HG02970 (cell line): ENCODE results near the gene UBD.

Experiments used
- ATAC-seq: cut with Tn5 transposase; IDR thresholded peaks from one replicate; pipeline ENCODE4 v1.9.1; 2021; ENCODE audit warnings: mild to moderate bottlenecking, moderate library complexity, moderate number of reproducible peaks; ENCODE audit not compliant: unreplicated experiment, low FRiP score

The UBD gene

DNA sequence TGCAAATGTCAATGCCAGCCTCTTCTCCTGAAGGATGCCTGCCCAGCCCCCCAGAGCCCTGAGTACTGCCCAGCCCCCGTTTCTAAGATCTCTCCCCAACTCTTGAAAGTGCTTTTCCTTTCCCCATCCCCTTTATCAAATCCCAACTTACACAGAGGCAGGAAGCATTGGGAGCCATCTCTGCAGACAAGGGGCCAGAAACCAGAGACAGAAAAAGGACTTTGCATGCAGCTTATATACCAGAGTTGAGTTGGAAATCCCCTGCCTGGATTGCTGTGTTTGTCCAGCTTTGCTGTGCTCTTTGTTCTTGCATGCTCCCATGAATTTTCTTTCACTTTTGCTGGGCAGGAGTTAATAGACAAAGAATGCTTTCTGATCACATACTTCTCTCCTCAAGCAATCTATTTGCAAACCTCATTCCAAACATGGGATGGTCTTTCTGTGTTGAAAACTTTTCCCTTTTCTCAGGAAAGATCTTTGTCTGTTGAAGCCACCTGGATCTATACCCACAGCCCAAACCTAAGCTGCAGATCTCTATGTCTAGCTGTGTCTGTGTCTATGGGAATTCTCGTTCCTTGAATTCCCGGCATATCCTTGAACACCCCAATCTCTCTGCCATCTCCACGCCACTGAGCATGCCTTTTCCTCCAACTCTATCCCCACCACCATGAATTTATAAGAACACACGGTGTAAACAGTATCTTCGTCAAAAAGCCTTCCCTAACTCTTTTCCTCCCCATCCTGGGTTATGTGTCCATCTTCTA, at the start of gene UBD:
Gene UBD (minus strand): TSS at position 209 of the 764 bp plus-strand sequence. CDS start 31 bp downstream, at position 178.
- ATAC-seq, result no peak

DNA sequence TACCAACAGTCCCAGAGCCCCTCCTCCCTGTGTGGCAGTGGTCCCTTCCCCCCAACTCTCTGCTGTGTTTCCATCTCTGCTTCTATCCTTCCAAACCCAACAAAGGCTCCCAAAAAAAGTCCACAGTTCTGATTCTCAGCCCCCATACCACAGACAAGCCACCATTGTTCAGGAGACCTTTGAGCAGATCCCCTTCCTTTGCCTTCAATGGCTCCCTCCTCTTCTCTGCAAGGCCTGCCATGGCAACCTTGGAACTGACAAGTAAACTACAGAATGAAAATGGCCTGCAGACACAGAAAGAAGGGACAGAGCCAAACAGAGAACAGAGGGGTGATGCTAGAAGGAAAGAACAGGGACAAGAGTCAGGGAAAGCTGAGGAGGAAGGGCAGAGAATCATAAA, 48.6 kb upstream of the UBD start:
- no peak for ATAC-seq

DNA sequence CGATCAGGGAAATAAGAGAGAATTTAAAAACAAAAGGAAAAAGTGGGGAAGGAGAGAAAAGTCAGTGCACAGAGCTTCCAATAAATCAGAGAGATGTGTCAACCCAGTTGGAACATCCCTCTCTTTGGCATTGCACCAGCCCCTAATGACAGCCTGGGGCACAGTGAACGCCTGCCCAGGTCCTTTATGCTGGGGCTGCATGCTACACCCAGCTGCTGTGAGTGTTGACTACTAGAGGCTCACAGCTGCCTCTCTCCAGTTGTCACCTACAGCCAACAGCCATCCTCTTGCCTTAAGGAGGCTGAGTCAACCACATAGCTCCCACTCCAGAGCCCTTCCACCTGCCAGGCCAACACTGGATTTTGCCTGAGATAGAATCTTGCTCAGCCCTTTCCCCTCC, 44.4 kb upstream of the UBD start:
- ATAC-seq, result no peak

DNA sequence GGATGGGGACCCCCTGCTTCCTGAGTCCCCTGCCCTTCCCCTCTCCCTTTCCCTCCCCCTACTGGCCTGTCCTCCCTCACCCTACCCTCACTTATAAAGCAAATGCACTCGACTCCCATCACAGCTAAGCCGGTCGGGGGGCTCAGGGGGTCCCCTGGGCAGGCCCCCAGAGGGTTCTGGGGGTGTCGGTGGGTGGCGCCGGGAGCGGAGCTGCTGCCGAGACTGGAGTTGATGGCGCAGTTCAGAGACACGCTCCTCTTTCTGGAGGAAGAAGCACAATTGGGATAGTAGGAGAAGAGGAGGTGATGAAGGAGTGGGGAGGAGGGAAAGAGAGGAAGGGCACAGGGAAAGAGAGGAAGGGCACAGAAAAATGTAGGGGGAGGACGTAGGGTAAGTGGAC, 43.9 kb upstream of the UBD start:
- ATAC-seq, result no peak

DNA sequence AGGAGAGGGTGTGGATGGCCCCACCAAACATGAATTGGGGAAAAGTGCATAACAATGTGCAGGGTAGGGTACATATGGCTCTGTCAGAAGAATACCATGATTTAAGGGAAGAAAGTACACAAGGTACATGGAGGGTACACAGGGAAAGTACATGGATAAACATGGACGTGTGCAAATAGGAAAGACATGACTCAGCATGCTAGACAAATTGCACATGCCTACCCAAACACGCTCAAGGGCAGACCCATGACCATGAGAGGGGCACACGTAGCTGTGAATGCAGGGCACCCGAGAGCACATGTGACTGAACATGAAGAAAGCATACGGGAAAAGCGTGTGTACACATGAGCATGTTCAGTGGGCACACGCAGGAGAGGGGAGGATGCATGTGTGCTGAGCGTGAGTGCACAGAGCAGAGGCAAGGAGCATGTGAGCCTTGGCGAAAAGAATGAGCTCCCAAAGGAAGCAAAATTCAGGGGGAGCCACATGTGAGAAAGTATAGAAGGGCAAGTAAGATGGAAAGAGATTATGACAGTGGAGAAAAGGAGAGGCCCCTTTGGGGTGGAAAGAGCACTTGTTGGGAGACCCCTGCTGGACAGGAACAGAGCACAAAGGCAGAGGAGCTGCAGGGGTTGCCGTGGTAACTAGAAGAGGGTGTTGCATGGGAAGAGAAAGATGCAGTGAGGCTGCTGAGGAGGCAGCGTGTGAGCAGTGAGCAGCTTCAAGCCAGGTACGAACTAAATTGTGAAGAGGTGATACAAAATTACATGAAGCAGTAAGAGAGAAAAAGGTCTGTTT, 43.2 kb upstream of the UBD start:
- no peak for ATAC-seq

GRCh38 chr6:29598172-29598747, 38.7 kb upstream of the UBD start:
- no peak for ATAC-seq

DNA sequence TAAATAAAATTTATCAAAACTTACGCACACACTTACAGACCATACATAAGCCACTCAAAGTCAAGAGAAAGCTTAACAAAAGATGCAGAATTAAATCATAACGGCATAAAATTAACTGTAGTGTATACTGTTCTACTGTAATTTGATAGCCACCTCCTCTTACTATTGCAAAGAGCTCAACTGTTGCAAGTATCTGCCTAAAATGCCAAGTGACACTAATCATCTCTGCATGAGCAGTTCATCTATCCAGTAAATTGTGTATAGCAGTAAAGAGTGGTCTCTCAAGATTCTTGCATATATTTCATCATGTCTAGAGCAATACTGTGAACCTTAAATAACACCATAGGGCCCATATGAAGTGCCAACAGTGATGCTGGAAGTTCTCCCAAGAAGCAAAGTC, 37.7 kb upstream of the UBD start:
- no peak for ATAC-seq

DNA sequence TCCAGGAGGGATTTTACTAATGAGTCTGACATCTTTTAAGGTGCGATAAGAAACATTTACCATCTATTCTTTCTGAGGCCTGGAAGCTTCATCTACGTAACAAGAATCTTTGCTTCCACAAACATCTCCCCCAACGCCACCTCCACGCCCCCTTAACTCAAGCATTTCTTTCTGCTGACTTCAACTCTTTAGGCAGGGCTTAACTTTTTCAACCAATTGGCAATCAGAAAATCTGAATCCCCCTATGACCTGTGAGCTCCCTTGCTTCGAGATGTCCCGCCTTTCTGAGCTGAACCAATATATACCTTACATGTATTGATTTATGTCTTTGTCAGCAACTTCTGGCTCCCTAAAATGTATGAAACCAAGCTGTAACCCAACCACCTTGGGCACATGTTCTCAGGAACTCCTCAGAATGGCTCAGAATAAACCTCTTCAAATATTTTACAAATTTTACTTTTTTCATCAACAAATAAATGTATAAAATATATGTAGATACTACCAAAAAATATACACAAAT, 36.9 kb upstream of the UBD start:
- no peak for ATAC-seq

DNA sequence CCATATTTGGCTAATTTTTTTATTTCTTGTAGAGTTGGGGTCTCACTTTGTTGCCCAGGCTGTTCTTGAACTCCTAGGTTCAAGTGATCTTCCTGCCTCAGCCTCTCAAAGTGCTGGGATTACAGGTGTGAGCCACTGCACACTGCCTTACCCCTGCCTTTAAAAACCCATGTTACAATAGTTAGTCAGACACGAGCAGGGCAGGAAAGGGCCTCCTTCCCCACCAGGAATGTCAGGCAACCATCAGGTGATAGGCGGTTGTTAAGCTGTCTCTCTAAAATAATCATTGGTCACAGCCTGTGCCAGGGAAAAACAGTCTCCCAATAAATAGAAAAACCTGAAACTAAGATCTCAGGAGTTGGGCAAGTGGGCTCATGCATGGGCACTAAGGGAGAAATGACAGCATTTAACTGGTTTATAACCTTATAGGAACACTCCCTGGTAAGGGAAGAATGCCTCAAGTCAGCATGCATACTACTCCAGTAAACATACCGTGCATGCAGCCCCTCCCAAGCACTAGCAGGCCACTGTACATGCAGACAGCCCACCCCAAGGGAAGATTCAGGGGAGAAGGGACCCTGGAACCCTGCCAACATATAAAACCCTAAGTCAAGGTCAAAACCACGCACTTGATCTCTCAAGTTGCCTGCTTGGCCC, 33.8 kb upstream of the UBD start:
- no peak for ATAC-seq

DNA sequence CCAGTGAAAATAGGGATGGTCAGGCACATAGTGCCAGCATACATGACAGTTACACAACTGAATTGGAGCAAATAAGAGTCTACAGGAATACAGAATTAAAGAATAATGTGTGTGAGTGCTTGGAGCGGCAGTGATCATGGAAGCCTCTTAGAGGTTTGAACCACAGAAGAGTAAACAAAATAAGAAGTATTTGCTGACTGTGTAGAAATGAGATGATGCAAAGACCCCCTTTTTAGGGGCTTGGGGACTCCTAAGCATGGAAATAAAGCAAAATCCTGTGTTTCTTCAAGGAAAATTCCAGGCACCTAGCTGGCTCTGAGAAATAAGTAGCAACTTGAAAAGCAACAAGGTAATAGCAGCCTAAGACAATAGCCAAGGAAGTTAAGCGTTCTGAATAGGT, 32.1 kb upstream of the UBD start:
- ATAC-seq, result no peak

DNA sequence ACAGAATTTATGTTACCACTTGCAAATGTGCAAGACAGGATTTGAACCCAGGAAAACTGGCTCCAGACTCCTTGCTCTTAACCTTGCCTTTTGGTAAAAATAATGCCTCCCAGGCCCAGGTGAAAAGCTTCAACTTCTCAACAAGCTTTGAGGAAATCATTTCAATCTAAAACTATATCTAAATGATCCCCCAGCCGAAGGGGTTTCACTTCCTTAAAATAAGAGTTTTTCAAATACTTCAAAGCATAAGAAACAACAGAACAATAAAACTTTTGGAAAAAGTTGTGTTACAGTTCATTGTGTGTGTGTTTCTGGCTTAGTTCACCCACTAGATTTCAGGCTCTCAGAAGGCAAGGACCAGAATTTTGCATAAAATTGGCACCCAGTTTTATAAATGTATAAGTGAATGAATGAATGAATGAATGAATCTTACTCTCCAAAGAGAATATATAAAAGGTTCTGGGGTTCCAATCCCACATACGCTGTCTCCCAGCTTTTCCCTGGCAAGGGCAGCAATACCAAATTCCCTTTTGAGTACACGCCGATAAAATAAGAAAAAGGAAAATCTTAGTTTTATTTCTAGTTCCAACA, 30.8 kb upstream of the UBD start:
- ATAC-seq, result no peak

DNA sequence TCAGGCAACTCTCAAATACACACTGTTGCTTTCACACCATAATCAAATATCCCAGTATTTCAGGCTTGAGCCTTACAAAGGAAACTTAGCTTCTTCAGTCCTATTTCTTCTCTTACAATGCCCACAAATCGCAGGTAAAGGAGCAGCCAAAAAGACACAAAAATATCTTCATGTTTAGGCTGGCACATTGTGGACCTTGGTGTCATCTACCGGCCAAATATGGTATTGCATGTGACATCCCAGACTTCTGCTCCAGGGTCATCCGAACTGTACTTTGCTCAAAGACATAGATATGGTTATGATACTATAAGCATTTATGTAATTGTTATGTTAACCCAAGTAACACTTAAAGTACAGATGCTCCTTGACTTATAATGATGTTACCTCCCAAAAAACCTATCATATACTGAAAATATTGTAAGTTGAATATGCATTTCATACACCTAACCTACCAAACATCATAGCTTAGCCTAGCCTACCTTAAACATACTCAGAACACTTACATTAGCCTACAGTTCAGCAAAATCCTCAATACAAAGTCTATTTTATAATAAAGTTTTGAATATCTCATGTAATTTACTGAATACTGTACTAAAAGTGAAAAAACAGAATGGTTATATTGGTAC, 30.0 kb upstream of the UBD start:
- no peak for ATAC-seq

- ATAC-seq, result no peak
Measured at GRCh38 chr6:29584821-29585220, 25.3 kb upstream of the UBD start, which contains the start of gene OR2H2. TSS of gene OR2H2 (plus strand) at chr6:29585121. CDS start at chr6:29587945, 2,824 bp downstream.

GRCh38 chr6:29577544-29577943, 18.0 kb upstream of the UBD start:
- ATAC-seq, result no peak

GRCh38 chr6:29576056-29576455, 16.5 kb upstream of the UBD start:
- no peak for ATAC-seq

- no peak for ATAC-seq
Measured at GRCh38 chr6:29567991-29568390, 8.5 kb upstream of the UBD start.

DNA sequence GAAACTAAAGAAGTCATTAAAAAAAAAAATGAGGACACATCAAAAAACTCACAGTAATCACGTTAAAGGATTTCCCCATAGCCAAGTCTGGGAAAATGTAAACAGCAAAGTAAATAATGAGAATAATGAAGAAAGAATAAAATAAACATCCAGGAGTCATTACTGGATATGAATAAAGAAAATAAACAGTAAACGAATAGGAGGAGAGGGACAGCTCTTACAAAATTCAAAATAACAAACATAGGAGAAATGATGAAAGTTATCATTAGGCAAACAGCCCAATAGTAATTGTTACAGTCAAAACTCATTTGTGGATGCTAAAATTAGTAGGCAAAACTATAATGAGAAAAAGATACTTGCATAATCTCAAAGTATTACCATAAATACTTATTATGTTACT, 8.0 kb upstream of the UBD start:
- ATAC-seq, result no peak

DNA sequence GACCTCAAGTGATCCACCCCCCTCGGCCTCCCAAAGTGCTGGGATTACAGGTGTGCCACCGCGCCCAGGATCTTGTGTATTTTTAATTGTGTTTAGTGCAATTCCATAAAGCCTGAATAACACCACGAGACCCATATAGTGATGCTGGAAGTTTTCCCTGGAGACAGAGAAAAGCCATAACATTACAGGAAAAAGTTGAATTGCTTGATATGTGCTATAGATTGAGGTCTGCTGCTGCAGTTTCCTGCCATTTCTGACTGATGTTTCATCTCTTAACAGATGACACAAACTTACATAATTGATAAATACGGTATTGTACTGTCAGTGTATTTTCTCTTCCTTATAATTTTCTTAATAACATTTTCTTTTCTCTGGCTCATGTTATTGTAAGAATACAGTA, 7.3 kb upstream of the UBD start:
- ATAC-seq, result no peak

DNA sequence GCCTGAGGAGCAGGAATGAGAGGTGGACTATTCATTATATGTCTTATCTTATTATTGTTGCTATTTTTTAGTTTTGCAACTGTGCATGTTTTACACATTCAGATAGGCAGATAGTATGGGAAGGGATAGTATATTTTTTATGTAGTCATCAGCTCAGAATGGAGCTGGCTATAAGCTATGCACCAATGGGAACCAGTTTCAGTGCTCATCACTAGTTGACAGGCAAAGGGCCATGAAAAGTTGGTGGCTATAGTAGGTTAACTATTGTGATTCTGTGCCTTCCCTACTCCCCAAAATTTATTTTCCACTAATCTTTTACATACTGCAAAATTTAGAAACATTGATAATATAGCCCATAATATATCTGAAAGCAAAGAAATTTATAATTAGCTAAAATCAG, 5.3 kb upstream of the UBD start:
- ATAC-seq, result no peak

- ATAC-seq, result no peak
Measured at GRCh38 chr6:29563435-29563965, 4.0 kb upstream of the UBD start.
